SH-SY5Y (cell line): ENCODE results near the gene SMAD4.

Experiments
- GATA2 ChIP-seq: IDR thresholded peaks from 2 replicates; pipeline ENCODE4 v1.6.1; 2011; ENCODE audit warnings: mild to moderate bottlenecking, low read depth, low read length
- GATA3 ChIP-seq: IDR thresholded peaks from 2 replicates; pipeline ENCODE4 v1.6.1; 2011; ENCODE audit warnings: low read depth, mild to moderate bottlenecking, low read length, moderate library complexity

SMAD4 gene

DNA sequence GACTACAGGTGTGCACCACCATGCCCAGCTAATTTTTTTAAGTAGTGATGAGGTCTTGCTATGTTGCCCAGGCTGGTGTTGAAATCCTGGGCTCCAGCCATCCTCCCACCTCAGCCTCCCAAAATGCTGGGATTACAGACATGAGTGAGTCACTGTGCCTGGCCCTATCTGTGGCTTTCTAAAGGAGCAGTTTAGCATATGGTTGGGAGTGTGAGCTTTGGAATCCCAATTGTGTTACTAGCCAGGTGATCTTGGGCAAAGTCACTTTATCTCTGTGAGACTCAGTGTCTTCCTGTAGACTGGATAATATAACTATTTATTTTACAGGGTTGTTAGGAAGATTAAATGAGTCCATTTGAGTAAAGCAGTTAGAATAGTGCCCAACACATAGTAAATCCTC lies 19.8 kb upstream of the SMAD4 start:
- TF ChIP-seq GATA3 (no peak), GATA2 (no peak)

DNA sequence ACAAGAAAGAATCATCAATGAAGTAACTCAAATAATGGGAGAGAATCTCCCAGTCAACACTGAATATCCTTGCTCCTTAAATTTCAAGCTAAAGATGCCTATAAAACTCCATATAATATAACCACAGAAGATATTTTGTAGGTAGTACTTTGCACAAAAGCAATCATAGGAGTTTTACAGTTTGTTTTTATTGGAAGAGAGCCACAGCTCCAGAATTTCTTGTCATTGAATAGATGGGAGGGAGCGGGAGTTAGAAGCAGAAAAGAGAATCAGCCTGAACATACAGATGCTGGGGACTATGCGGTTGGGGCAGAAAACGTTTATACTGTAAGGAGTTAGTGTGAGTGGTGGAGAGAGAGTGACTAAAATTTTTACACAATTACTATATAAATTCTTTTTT lies 18.3 kb upstream of the SMAD4 start:
- TF ChIP-seq GATA3: no peak
- TF ChIP-seq GATA2: no peak

DNA sequence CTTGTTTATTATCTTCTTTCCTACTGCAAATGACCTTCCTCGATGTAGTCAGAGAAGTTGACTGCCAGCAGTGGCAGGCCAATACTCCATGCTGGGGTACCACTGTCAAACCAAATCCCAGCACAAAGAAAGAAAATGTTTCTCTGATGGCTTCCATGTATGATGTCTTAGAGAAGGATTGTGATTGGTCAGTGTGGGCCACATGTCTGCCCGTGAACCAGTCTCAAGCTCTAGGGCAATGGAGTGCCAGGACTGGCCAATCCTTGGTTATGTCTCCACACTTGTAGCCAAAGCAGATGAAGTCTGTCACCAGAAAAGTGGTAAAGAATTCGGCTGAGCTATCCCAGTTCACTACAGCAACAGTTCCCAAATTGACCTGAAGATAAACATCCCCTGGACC lies 17.6 kb upstream of the SMAD4 start:
- TF ChIP-seq GATA3 (no peak), GATA2 (no peak)

GRCh38 chr18:51013259-51013658 lies 16.8 kb upstream of the SMAD4 start:
- no peak for TF ChIP-seq GATA2
- TF ChIP-seq GATA3: no peak

- TF ChIP-seq GATA3 (no peak), GATA2 (no peak)
Measured at GRCh38 chr18:51017140-51017879, 12.7 kb upstream of the SMAD4 start.

DNA sequence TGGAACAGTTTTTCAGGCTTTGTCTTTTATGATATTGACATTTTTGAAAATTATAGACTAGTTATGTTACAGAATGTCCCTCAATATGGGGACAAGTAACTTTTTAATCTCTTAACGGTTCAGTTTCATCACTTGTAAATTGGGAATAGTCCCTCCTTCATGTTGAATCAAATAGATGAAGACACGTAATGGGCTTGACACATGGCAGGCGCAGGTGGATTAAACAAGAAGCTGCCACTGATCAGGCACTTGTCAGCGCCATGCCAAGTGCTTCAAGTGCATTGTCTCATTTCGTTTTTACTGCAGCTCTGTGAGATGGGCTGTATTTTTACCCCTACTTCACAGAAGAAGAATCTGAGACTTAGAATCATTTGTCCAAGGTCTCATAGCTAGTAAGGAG lies 9.5 kb upstream of the SMAD4 start:
- TF ChIP-seq GATA3 (no peak), GATA2 (no peak)

- TF ChIP-seq GATA3: no peak
- no peak for TF ChIP-seq GATA2
Measured at GRCh38 chr18:51021226-51021965, 8.6 kb upstream of the SMAD4 start.

- TF ChIP-seq GATA2 (no peak), GATA3 (no peak)
Measured at GRCh38 chr18:51025512-51025911, 4.5 kb upstream of the SMAD4 start.

GRCh38 chr18:51028201-51028805 lies 1.7 kb upstream of the SMAD4 start:
- no peak for TF ChIP-seq GATA2
- no peak for TF ChIP-seq GATA3

- TF ChIP-seq GATA3: no peak
- no peak for TF ChIP-seq GATA2
Measured at GRCh38 chr18:51029378-51029693, 677 bp upstream of the SMAD4 start.

- TF ChIP-seq GATA2 (no peak), GATA3 (no peak)
Measured at GRCh38 chr18:51030537-51031258, 685 bp downstream of the SMAD4 start.

DNA sequence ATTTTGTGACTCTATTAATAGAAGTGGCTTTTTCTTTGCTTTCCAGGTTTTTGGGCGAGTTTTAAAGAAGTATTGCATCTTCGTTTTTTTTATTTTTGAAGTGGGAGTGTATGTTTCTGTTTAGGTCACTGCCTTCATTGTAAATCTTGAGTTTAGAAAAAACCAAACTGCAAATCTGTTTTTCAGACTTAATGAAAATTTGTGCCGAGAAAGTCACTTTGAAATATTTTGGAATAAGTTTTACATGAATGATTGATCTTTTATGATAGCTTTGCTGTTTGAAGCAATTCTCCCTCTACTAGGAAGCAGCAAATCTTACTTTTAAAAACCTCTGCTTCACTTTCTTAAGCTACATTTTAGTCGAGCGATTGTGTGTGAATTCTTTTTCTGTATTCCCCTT lies 2.2 kb downstream of the SMAD4 start:
- TF ChIP-seq GATA2 (no peak), GATA3 (no peak)

GRCh38 chr18:51037230-51037629 lies 7.2 kb downstream of the SMAD4 start:
- no peak for TF ChIP-seq GATA2
- no peak for TF ChIP-seq GATA3

DNA sequence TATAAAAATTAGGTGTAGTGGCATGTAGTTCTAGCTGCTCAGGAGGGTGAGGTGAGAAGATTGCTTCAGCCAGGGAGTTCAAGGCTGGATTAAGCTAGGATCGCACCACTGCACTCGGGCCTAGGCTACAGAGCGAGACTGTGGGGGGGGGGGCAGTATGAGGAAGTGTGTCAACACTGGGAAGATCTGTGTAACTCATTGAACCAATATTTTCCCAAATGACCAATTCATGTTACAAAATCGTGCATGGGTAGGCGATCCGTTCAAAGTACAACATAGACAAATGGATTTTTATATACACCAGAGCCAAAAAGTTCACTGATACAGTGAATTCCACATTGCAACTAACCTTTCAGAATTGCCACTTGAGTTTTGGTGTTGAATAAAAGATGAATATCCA lies 8.1 kb downstream of the SMAD4 start:
- TF ChIP-seq GATA2: no peak
- no peak for TF ChIP-seq GATA3
